ENCODE results near the gene IL13. TPM values are rescaled to one million over a fixed set of nuclear protein-coding genes. Genes with fewer than 3 reads are reported as not detected.

Gene IL13
- total RNA-seq, 2 experiments from 2014 or later = not detected

DNA sequence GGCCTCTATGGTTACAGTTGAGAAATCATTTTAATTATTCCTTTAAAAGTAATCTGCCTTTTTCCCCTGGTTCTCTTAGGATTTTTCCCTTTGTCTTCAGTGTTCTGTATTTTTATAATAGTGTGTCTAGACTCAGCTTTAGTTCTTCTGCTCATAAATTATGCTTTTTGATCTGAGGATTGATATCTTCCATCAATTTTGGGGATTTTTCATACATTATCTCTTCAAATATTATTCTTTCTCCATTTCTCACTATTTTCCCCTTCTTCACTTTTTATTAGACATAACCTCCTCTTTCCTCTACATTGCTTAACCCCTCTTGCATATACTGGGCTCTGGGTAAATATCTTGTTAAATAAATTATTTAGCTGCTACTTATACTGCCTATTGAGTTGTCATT lies 36.3 kb upstream of the IL13 start:
- CTCF ChIA-PET (ENCODE audit: unreplicated experiment) = no interaction called here
- intact Hi-C loops (cut with micrococcal nuclease; ENCODE audit: unreplicated experiment) = no loop called here

GRCh38 chr5:132622608-132623007 lies 35.4 kb upstream of the IL13 start:
- Histone ChIP-seq H3K9me2 (ENCODE audit: insufficient read depth, low read length) (no peaks in the 10 kb centered on the region), H3K36me3 (ENCODE audit: insufficient read depth, low read length) (peaks cover 74% of the 10 kb centered on the region), H3K4me3 (ENCODE audit: low read depth, low read length, poor library complexity, severe bottlenecking) (no peak overlapping the region), H3K4me2 (ENCODE audit: low read length) (no peak overlapping the region), H3K27ac (ENCODE audit: low read depth, low read length, poor library complexity, severe bottlenecking) (no peak overlapping the region), H3K79me2 (ENCODE audit: insufficient read depth, low read depth, low read length) (no peaks in the 10 kb centered on the region), H3K9me3 (ENCODE audit: low read length) (no peaks in the 10 kb centered on the region), H3K4me1 (ENCODE audit: insufficient read depth, low read length, poor library complexity, severe bottlenecking) (no peaks in the 10 kb centered on the region), H4K20me1 (ENCODE audit: insufficient read depth, low read length) (no peaks in the 10 kb centered on the region), H2AFZ (ENCODE audit: low read length) (no peak overlapping the region)
- no peak for DNase-seq (ENCODE audit: low spot score)
- POLR2A ChIA-PET = interaction anchor here (1.0 kb wide), 1 partner anchor 11 kb away, joined by 5 read pairs; no protein-coding TSS in a partner anchor
- BruUV-seq (replicated peaks) = no TSS peak
- intact Hi-C loops (cut with micrococcal nuclease; ENCODE audit: unreplicated experiment) = no loop called here
- TF ChIP-seq CTCF (conservative IDR thresholded peaks at IDR 0.05; ENCODE audit: low read length) (no peak), EZH2phosphoT487 (IDR thresholded peaks at IDR 0.05; ENCODE audit: borderline replicate concordance, low read depth, low read length) (no peak)
- CTCF ChIA-PET (ENCODE audit: unreplicated experiment) = no interaction called here

More for the DNA sequence above, 36.3 kb upstream of the IL13 start:
- Histone ChIP-seq H3K9me2 (ENCODE audit: insufficient read depth, low read length) (no peaks in the 10 kb centered on the region), H3K9me3 (ENCODE audit: low read length) (no peaks in the 10 kb centered on the region), H4K20me1 (ENCODE audit: insufficient read depth, low read length) (no peaks in the 10 kb centered on the region), H3K27ac (ENCODE audit: low read depth, low read length, poor library complexity, severe bottlenecking) (no peak overlapping the region), H3K4me2 (ENCODE audit: low read length) (no peak overlapping the region), H2AFZ (ENCODE audit: low read length) (no peak overlapping the region), H3K4me3 (ENCODE audit: low read depth, low read length, poor library complexity, severe bottlenecking) (no peak overlapping the region), H3K79me2 (ENCODE audit: insufficient read depth, low read depth, low read length) (no peaks in the 10 kb centered on the region), H3K36me3 (ENCODE audit: insufficient read depth, low read length) (peaks cover 81% of the 10 kb centered on the region), H3K4me1 (ENCODE audit: insufficient read depth, low read length, poor library complexity, severe bottlenecking) (no peaks in the 10 kb centered on the region)
- POLR2A ChIA-PET = interaction anchor here (1.1 kb wide), 1 partner anchor 8 kb away, joined by 3 read pairs; no protein-coding TSS in a partner anchor
- TF ChIP-seq CTCF (conservative IDR thresholded peaks at IDR 0.05; ENCODE audit: low read length) (no peak), EZH2phosphoT487 (IDR thresholded peaks at IDR 0.05; ENCODE audit: borderline replicate concordance, low read depth, low read length) (no peak)
- BruUV-seq (replicated peaks) = no TSS peak
- no peak for DNase-seq (ENCODE audit: low spot score)

- Histone ChIP-seq H3K79me2 (ENCODE audit: insufficient read depth, low read depth, low read length) (no peaks in the 10 kb centered on the region), H3K4me1 (ENCODE audit: insufficient read depth, low read length, poor library complexity, severe bottlenecking) (no peaks in the 10 kb centered on the region), H3K4me2 (ENCODE audit: low read length) (no peak overlapping the region), H3K9me3 (ENCODE audit: low read length) (no peaks in the 10 kb centered on the region), H4K20me1 (ENCODE audit: insufficient read depth, low read length) (no peaks in the 10 kb centered on the region), H3K4me3 (ENCODE audit: low read depth, low read length, poor library complexity, severe bottlenecking) (no peak overlapping the region), H3K9me2 (ENCODE audit: insufficient read depth, low read length) (no peaks in the 10 kb centered on the region), H3K27ac (ENCODE audit: low read depth, low read length, poor library complexity, severe bottlenecking) (no peak overlapping the region), H3K36me3 (ENCODE audit: insufficient read depth, low read length) (peaks cover 60% of the 10 kb centered on the region), H2AFZ (ENCODE audit: low read length) (no peak overlapping the region)
- intact Hi-C loops (cut with micrococcal nuclease; ENCODE audit: unreplicated experiment) = no loop called here
- TF ChIP-seq CTCF (conservative IDR thresholded peaks at IDR 0.05; ENCODE audit: low read length) = no peak
- no peak for TF ChIP-seq EZH2phosphoT487 (IDR thresholded peaks at IDR 0.05; ENCODE audit: borderline replicate concordance, low read depth, low read length)
- no TSS peak for BruUV-seq (replicated peaks)
- DNase-seq (ENCODE audit: low spot score) = no peak
- ChIA-PET POLR2A (no interaction called here), CTCF (ENCODE audit: unreplicated experiment) (no interaction called here)
Measured at GRCh38 chr5:132627470-132627869, 30.5 kb upstream of the IL13 start.
